Skin epidermis (tissue), 12 donors: ENCODE data around the gene C11orf98.
A peak's percentile ranks its signal among the peaks of the same experiment; 100 is the strongest.
"Not testable (repeated sequence)": the region's sequence is repeated elsewhere in the genome, so short reads cannot be mapped to it uniquely, and the experiment has no call there.

Experiments
- H3K27ac ChIP-seq, 21 experiments: fragments of 200-600 bp; sonication (generic) in 11 of 21; one replicate each; pipeline ENCODE4 v1.5.0; 2020; ENCODE audit warnings: mild to moderate bottlenecking in 3 of 21, inconsistent platforms in 2 of 21, moderate library complexity in 2 of 21
- H3K4me3 ChIP-seq, 7 experiments: fragments of 200-600 bp; sonication (generic) in 2 of 7; one replicate each; pipeline ENCODE4 v1.5.0; 2020; ENCODE audit warnings: inconsistent platforms in 2 of 7, mild to moderate bottlenecking in 2 of 7, moderate library complexity in 1 of 7

The C11orf98 gene

GRCh38 chr11:62688491-62688890 is 23.5 kb upstream of the C11orf98 start:
- Histone ChIP-seq H3K27ac (peak overlapping the region in 10 of 21 experiments; percentile 33 to 82 (median 58)), H3K4me3 (peak overlapping the region in 2 of 7 experiments; percentile 13 to 33)

- Histone ChIP-seq H3K27ac (peak overlapping the region in 10 of 21 experiments; percentile 10 to 82 (median 54)), H3K4me3 (peak overlapping the region in 2 of 7 experiments; percentile 13 to 33)
Observed at GRCh38 chr11:62687508-62688396, 22.7 kb upstream of the C11orf98 start.

GRCh38 chr11:62682518-62682917 is 17.5 kb upstream of the C11orf98 start:
- Histone ChIP-seq H3K27ac (no peak overlapping the region), H3K4me3 (no peak overlapping the region)

- H3K4me3 ChIP-seq: no peak overlapping the region
- H3K27ac ChIP-seq: peak overlapping the region in 12 of 21 experiments; percentile 30 to 97 (median 60)
Observed at GRCh38 chr11:62680825-62681240, 15.8 kb upstream of the C11orf98 start.

GRCh38 chr11:62678770-62679696 is 14.0 kb upstream of the C11orf98 start, which contains the start of gene UBXN1:
UBXN1 (minus strand) TSS chr11:62679073; CDS start chr11:62678923, 150 bp downstream.
- H3K27ac ChIP-seq: peak within 1 kb of the TSS; percentile 76 to 97 (median 93)

GRCh38 chr11:62678433-62678769 is 13.4 kb upstream of the C11orf98 start:
- H3K4me3 ChIP-seq: peak overlapping the region; percentile 70 to 92 (median 85)
- H3K27ac ChIP-seq: peak overlapping the region; percentile 76 to 97 (median 93)

More at GRCh38 chr11:62678770-62679696, 14.0 kb upstream of the C11orf98 start, which contains the start of gene UBXN1:
- peak within 1 kb of the TSS; percentile 70 to 92 (median 85) for H3K4me3 ChIP-seq

- Histone ChIP-seq H3K4me3 (peak overlapping the region in 3 of 7 experiments; percentile 82 to 92 (median 85)), H3K27ac (peak overlapping the region in 10 of 21 experiments; percentile 89 to 97 (median 93))
Observed at GRCh38 chr11:62677714-62678113, 12.7 kb upstream of the C11orf98 start.

- no peak overlapping the region for H3K4me3 ChIP-seq
- H3K27ac ChIP-seq: peak overlapping the region in 1 of 21 experiments; percentile 93
Observed at GRCh38 chr11:62677156-62677555, 12.1 kb upstream of the C11orf98 start.

- H3K27ac ChIP-seq: no peak overlapping the region
- no peak overlapping the region for H3K4me3 ChIP-seq
Observed at GRCh38 chr11:62676698-62677097, 11.7 kb upstream of the C11orf98 start.

- not testable (repeated sequence) for H3K27ac ChIP-seq, H3K4me3 ChIP-seq
Observed at GRCh38 chr11:62675415-62675814, 10.4 kb upstream of the C11orf98 start.

GRCh38 chr11:62673196-62673525 is 8.2 kb upstream of the C11orf98 start:
- peak overlapping the region in 1 of 7 experiments; percentile 82 for H3K4me3 ChIP-seq
- H3K27ac ChIP-seq: peak overlapping the region in 8 of 21 experiments; percentile 22 to 94 (median 87)

- H3K4me3 ChIP-seq: peak within 1 kb of the TSS; percentile 47 to 85 (median 74)
- H3K27ac ChIP-seq: peak within 1 kb of the TSS; percentile 47 to 98 (median 89)
Observed at GRCh38 chr11:62671608-62672389, 6.8 kb upstream of the C11orf98 start, which contains the start of the genes LBHD1 and UQCC3. LBHD1 (minus strand) TSS chr11:62672267; CDS start chr11:62670031, 2,236 bp downstream. UQCC3 (plus strand) TSS chr11:62671673; CDS start chr11:62671746, 73 bp downstream.

GRCh38 chr11:62671236-62671607 is 6.2 kb upstream of the C11orf98 start:
- Histone ChIP-seq H3K27ac (peak overlapping the region in 20 of 21 experiments; percentile 78 to 98 (median 89)), H3K4me3 (peak overlapping the region; percentile 47 to 85 (median 74))

- H3K27ac ChIP-seq: peak overlapping the region in 6 of 21 experiments; percentile 30 to 94 (median 82)
- H3K4me3 ChIP-seq: no peak overlapping the region
Observed at GRCh38 chr11:62669420-62670161, 4.6 kb upstream of the C11orf98 start.

- peak overlapping the region in 4 of 21 experiments; percentile 0 to 84 (median 10) for H3K27ac ChIP-seq
- H3K4me3 ChIP-seq: no peak overlapping the region
Observed at GRCh38 chr11:62667460-62667859, 2.5 kb upstream of the C11orf98 start.

- Histone ChIP-seq H3K27ac (peak overlapping the region; percentile 40 to 98 (median 90)), H3K4me3 (peak overlapping the region; percentile 56 to 90 (median 86))
Observed at GRCh38 chr11:62666259-62666926, 1.4 kb upstream of the C11orf98 start.

- Histone ChIP-seq H3K27ac (peak overlapping the region; percentile 40 to 98 (median 90)), H3K4me3 (peak overlapping the region; percentile 56 to 90 (median 86))
Observed at GRCh38 chr11:62665599-62666258, 719 bp upstream of the C11orf98 start.
